ENCODE data around the gene GPN2.

- TF ChIP-seq REST (IDR thresholded peaks at IDR 0.05; ENCODE audit: insufficient read depth in 1 of 2, low read depth in 2 of 2, low read length in 1 of 2) (no peak), CTCF (IDR thresholded peaks at IDR 0.05) (no peak)
These were observed 59.0 kb downstream of the GPN2 start for GRCh38 chr1:26831059-26831458.
